ENCODE data around the gene PINLYP.

Gene PINLYP

GRCh38 chr19:43606569-43607229 lies 31.1 kb downstream of the PINLYP start:
- no peak for DNase-seq (ENCODE audit: low read depth, low spot score)

GRCh38 chr19:43607238-43608205 lies 31.9 kb downstream of the PINLYP start:
- DNase-seq (ENCODE audit: low read depth, low spot score), result no peak

GRCh38 chr19:43609872-43610271 lies 34.3 kb downstream of the PINLYP start:
- no peak for DNase-seq (ENCODE audit: low read depth, low spot score)

- DNase-seq (ENCODE audit: low read depth, low spot score), result peak; percentile 75
Measured at GRCh38 chr19:43610493-43610892, 34.9 kb downstream of the PINLYP start.

- DNase-seq (ENCODE audit: low read depth, low spot score), result no peak
Measured at GRCh38 chr19:43611788-43612187, 36.2 kb downstream of the PINLYP start, which contains the start of gene SRRM5. SRRM5 (plus strand) TSS chr19:43612088; CDS start chr19:43612122, 34 bp downstream.

- no peak for DNase-seq (ENCODE audit: low read depth, low spot score)
Measured at GRCh38 chr19:43612374-43612773, 36.8 kb downstream of the PINLYP start.

- no peak for DNase-seq (ENCODE audit: low read depth, low spot score)
Measured at GRCh38 chr19:43616306-43616705, 40.7 kb downstream of the PINLYP start.

- no peak for DNase-seq (ENCODE audit: low read depth, low spot score)
Measured at GRCh38 chr19:43616954-43617353, 41.4 kb downstream of the PINLYP start.

- DNase-seq (ENCODE audit: low read depth, low spot score), result no peak
Measured at GRCh38 chr19:43618921-43619261, 43.3 kb downstream of the PINLYP start.

- DNase-seq (ENCODE audit: low read depth, low spot score), result peak; percentile 68
Measured at GRCh38 chr19:43619262-43620060, 43.9 kb downstream of the PINLYP start, which contains the start of gene ZNF428. ZNF428 (minus strand) TSS chr19:43619629; CDS start chr19:43614304, 5,325 bp downstream.

- no peak for DNase-seq (ENCODE audit: low read depth, low spot score)
Measured at GRCh38 chr19:43620061-43621001, 44.7 kb downstream of the PINLYP start.

- DNase-seq (ENCODE audit: low read depth, low spot score), result no peak
Measured at GRCh38 chr19:43622070-43622469, 46.5 kb downstream of the PINLYP start.

- DNase-seq (ENCODE audit: low read depth, low spot score), result no peak
Measured at GRCh38 chr19:43622956-43623355, 47.4 kb downstream of the PINLYP start.

- no peak for DNase-seq (ENCODE audit: low read depth, low spot score)
Measured at GRCh38 chr19:43623889-43624670, 48.5 kb downstream of the PINLYP start.

GRCh38 chr19:43624933-43625332 lies 49.3 kb downstream of the PINLYP start:
- no peak for DNase-seq (ENCODE audit: low read depth, low spot score)

- no peak for DNase-seq (ENCODE audit: low read depth, low spot score)
Measured at GRCh38 chr19:43625918-43626579, 50.4 kb downstream of the PINLYP start.

- DNase-seq (ENCODE audit: low read depth, low spot score), result no peak
Measured at GRCh38 chr19:43626838-43627237, 51.2 kb downstream of the PINLYP start.

- no peak for DNase-seq (ENCODE audit: low read depth, low spot score)
Measured at GRCh38 chr19:43628646-43629326, 53.2 kb downstream of the PINLYP start.

GRCh38 chr19:43631491-43631890 lies 55.9 kb downstream of the PINLYP start:
- DNase-seq (ENCODE audit: low read depth, low spot score), result no peak

Data from brain pericyte (primary cell).